Dendritic cell treated with granulocyte-macrophage colony-stimulating factor and Interleukin-4, amounts not matched to agents 40 ng/mL and 50 ng/mL, for 4 days (primary cell): ENCODE data around the gene MSH4.
"Not testable (repeated sequence)": the region's sequence is repeated elsewhere in the genome, so short reads cannot be mapped to it uniquely, and the experiment has no call there.

Source experiments
- H3K27ac Mint-ChIP-seq: one replicate; pipeline ENCODE4 v1.8.0; 2022; ENCODE audit warnings: mild to moderate bottlenecking, mixed read lengths
- H3K27me3 Mint-ChIP-seq: one replicate; pipeline ENCODE4 v1.8.0; 2022; ENCODE audit warnings: mild to moderate bottlenecking, mixed read lengths
- H3K36me3 Mint-ChIP-seq: one replicate; pipeline ENCODE4 v1.8.0; 2022; ENCODE audit warnings: low read depth, mixed read lengths
- H3K4me1 Mint-ChIP-seq: one replicate; pipeline ENCODE4 v1.8.0; 2022; ENCODE audit warnings: low read depth, mixed read lengths
- H3K4me3 Mint-ChIP-seq: one replicate; pipeline ENCODE4 v1.8.0; 2022; ENCODE audit warnings: mild to moderate bottlenecking, moderate library complexity, mixed read lengths
- H3K9me3 Mint-ChIP-seq: one replicate; pipeline ENCODE4 v1.8.0; 2022; ENCODE audit warnings: mixed read lengths
- intact Hi-C: fragments of 100-400 bp; cut with micrococcal nuclease; formaldehyde crosslinking; loops from one replicate; pipeline ENCODE4 v1.15.0; 2022

The MSH4 gene

DNA sequence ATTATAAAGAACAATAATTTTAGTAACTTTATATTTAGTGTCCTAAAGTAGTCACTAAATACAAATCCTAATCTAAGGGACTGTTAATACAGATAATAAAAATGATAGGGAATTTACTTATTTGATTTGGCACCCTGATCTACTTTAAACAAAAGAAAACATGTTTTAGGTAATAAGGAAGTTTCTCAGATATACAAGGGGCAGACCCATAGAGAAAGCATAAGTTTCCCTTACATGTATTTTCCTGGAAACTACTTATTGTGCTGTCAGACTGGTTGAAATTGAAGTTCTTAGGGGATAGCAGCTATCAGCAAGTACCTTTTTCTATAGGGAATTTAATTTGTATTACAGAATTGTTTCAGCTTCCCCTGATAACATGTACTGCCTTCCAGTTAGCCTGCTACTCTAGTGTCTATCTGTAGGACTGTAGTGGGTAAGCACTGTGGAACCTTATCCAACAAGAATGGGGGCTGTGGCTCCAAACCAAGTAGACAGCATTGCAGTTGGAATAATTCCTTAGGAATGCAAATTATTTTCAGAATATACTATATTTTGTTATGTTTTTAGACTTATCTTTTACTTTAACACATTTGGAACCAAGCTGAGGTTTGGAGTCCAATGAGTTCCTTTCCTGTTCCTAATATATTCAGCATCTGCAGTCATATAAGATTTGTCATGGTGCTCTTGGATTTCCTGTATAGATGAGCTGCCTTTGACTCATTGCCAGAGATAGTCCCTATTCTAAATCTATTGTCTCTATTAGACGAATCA, 14.7 kb downstream of the MSH4 start:
- no peak overlapping the region for H3K4me3 Mint-ChIP-seq
- no peaks in the 10 kb centered on the region for H3K9me3 Mint-ChIP-seq
- intact Hi-C loops: no loop called here
- H3K27me3 Mint-ChIP-seq: no peaks in the 10 kb centered on the region
- H3K4me1 Mint-ChIP-seq: no peaks in the 10 kb centered on the region
- H3K36me3 Mint-ChIP-seq: no peaks in the 10 kb centered on the region
- no peak overlapping the region for H3K27ac Mint-ChIP-seq

DNA sequence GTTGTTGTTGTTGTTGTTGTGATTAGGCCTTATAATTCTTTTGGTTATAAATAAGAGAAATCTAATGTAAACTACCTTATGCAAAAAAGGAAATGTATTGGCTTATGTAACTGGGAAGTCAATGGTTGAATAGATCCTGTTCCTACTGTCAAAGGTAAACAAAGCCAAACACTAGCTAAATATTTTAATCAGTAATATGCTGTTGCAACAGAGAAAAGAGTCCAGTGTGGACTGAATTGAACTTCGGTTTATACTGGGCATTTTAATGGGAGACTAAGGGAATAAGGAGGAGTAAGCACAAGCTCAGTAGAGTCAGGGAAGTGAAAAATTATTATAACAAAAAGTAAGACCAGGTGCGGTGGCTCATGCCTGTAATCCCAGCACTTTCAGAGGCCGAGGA, 15.4 kb downstream of the MSH4 start:
- no peak overlapping the region for H3K4me3 Mint-ChIP-seq
- H3K4me1 Mint-ChIP-seq: no peaks in the 10 kb centered on the region
- H3K36me3 Mint-ChIP-seq: no peaks in the 10 kb centered on the region
- H3K27ac Mint-ChIP-seq: no peak overlapping the region
- H3K9me3 Mint-ChIP-seq: no peaks in the 10 kb centered on the region
- intact Hi-C loops: no loop called here
- no peaks in the 10 kb centered on the region for H3K27me3 Mint-ChIP-seq

DNA sequence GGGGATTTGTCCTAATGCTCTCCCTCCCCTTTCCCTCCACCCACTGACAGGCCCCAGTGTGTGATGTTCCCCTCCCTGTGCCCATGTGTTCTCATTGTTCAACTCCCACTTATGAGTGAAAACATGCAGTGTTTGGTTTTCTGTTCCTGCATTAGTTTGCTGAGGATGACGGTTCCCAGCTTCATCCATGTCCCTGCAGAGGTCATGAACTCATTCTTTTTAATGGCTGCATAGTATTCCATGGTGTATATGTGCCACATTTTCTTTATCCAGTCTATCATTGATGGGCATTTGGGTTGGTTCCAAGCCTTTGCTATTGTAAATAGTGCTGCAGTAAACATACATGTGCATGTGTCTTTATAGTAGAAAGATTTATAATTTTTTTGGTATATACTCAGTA, 26.9 kb downstream of the MSH4 start:
- H3K27ac Mint-ChIP-seq, H3K4me3 Mint-ChIP-seq, H3K36me3 Mint-ChIP-seq, H3K4me1 Mint-ChIP-seq, intact Hi-C loops, H3K27me3 Mint-ChIP-seq: not testable (repeated sequence)
- H3K9me3 Mint-ChIP-seq: peaks cover 26% of the 10 kb centered on the region

DNA sequence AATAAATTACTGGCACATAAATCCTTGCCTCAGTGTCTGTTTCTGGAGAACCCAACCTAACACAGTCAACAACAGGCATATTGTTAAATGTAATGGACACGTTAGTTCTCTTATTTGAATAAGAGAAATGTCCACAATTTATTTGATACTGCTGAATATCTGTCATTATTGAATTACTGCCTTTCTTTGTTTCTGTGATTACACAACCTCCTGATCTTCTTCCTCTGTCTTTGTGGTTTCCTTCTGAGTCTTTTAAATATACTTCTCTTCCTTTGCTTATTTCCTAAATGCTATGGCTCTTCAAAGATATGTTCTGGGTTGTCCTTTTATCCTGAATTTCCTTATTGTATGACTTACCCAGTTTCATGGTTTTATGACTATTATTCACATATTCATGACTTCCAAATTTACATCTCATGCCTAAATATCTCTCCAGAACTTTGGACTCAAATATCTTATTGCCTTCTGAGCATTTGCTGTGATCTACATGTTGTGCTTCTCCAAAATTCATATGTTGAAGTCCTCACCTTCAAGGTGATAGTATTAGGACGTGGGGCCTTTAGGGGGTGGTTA, 39.9 kb downstream of the MSH4 start:
- H3K9me3 Mint-ChIP-seq: peaks cover 16% of the 10 kb centered on the region
- H3K27ac Mint-ChIP-seq: no peak overlapping the region
- no peak overlapping the region for H3K4me3 Mint-ChIP-seq
- no peaks in the 10 kb centered on the region for H3K27me3 Mint-ChIP-seq
- no peaks in the 10 kb centered on the region for H3K36me3 Mint-ChIP-seq
- peaks cover 27% of the 10 kb centered on the region for H3K4me1 Mint-ChIP-seq
- intact Hi-C loops: no loop called here

DNA sequence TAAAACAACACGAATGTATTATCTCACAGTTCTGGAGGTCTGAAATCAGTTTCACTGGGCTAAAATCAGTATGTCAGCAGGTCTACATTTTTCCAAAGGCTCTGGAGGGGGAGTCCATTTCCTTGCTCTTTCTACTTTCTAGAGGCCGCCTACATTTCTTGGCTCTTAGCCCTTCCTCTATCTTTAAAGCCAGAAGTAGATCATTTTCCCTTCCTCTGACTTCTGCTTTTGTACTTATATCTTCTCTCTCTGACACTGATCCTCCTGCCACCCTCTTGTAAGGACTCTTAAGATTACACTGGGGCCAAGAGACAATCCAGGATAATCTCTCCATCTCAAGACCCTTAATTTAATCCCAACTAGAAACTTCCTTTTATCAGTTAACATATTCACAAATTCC, 41.4 kb downstream of the MSH4 start:
- H3K4me3 Mint-ChIP-seq: no peak overlapping the region
- H3K4me1 Mint-ChIP-seq: peaks cover 27% of the 10 kb centered on the region
- intact Hi-C loops: no loop called here
- H3K36me3 Mint-ChIP-seq: no peaks in the 10 kb centered on the region
- no peak overlapping the region for H3K27ac Mint-ChIP-seq
- no peaks in the 10 kb centered on the region for H3K27me3 Mint-ChIP-seq
- H3K9me3 Mint-ChIP-seq: peaks cover 16% of the 10 kb centered on the region

DNA sequence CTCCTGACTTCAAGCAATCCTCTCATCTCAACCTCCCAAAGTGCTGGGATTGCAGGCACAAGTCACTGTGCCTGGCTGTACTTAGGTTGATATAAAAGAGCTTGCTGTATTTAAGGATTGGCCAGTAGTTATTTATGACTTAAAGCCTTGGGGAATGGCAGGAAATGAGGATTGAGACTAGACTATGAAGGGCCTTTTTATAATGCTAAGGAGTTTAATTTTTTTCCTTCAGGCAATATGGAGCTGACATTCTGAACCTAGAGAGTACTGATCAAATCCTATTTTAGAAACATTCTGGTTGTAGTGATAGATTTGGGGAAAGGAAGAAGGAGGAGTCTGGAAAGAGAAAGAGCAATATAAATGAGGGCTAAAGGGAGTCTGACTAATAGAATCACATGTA, 44.7 kb downstream of the MSH4 start:
- Mint-ChIP-seq H3K4me3 (no peak overlapping the region), H3K27ac (no peak overlapping the region), H3K9me3 (peaks cover 16% of the 10 kb centered on the region), H3K27me3 (no peaks in the 10 kb centered on the region), H3K4me1 (peaks cover 18% of the 10 kb centered on the region), H3K36me3 (no peaks in the 10 kb centered on the region)
- intact Hi-C loops: no loop called here

DNA sequence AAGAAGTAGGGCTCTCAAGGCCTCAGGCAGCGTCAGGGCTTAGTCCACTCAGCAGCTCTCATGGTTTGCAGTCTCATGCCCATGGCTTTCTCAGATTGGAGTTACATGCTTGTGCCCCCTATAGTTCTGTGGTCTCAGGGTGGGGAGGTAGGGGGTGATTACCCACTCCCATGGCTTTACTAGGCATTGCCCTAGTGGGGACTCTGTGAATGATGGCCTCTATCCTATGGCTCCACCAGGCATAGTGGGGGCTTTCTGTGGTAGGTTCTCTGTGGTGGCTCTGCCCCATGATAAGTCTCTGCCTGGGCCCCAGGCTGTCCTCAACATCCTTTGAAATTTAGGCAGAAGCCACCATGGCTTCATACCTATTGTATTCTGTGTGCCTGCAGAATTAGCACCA, 48.9 kb downstream of the MSH4 start:
- intact Hi-C loops: no loop called here
- Mint-ChIP-seq H3K36me3 (no peaks in the 10 kb centered on the region), H3K27ac (no peak overlapping the region), H3K4me1 (no peaks in the 10 kb centered on the region), H3K27me3 (no peaks in the 10 kb centered on the region), H3K4me3 (no peak overlapping the region), H3K9me3 (no peaks in the 10 kb centered on the region)

DNA sequence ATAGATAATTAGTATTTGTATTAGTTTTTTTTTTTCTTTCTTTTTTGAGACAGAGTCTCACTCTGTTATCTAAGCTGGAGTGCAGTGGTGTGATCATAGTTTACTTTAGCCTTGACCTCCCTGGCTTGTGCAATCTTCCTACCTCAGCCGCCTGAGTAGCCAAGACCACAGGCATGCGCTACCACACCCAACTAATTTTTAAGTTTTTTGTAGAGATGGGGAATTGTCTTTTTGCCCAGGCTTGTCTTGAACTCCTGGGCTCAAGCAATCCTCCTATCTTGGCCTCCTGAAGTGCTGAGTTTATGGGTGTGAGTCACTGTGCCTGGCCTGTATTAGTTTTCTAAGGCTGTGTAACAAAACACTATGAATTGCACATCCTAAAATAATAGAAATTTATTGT, 58.3 kb downstream of the MSH4 start:
- H3K4me1 Mint-ChIP-seq: no peaks in the 10 kb centered on the region
- no peaks in the 10 kb centered on the region for H3K9me3 Mint-ChIP-seq
- no peaks in the 10 kb centered on the region for H3K36me3 Mint-ChIP-seq
- no peak overlapping the region for H3K4me3 Mint-ChIP-seq
- intact Hi-C loops: no loop called here
- H3K27ac Mint-ChIP-seq: no peak overlapping the region
- H3K27me3 Mint-ChIP-seq: no peaks in the 10 kb centered on the region

DNA sequence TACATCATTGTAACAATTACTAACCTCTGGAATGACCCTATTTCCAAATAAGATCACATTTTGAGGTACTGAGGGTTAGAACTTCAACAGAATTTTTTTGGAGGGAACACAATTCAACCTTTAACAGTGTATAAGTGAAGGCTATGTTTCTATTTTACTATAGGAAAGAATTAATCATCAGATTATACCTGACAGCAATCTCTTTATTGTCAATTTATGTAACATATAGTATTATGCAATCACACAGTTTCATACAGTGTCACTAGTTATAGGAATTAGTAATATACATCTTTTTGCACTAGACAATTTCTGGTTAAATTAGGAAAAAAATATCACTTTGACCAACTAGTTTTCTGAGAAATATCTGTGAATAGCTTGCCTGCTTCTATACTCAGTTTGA, 59.1 kb downstream of the MSH4 start:
- H3K36me3 Mint-ChIP-seq: no peaks in the 10 kb centered on the region
- no peaks in the 10 kb centered on the region for H3K4me1 Mint-ChIP-seq
- no peaks in the 10 kb centered on the region for H3K9me3 Mint-ChIP-seq
- no peak overlapping the region for H3K27ac Mint-ChIP-seq
- intact Hi-C loops: no loop called here
- no peak overlapping the region for H3K4me3 Mint-ChIP-seq
- no peaks in the 10 kb centered on the region for H3K27me3 Mint-ChIP-seq

DNA sequence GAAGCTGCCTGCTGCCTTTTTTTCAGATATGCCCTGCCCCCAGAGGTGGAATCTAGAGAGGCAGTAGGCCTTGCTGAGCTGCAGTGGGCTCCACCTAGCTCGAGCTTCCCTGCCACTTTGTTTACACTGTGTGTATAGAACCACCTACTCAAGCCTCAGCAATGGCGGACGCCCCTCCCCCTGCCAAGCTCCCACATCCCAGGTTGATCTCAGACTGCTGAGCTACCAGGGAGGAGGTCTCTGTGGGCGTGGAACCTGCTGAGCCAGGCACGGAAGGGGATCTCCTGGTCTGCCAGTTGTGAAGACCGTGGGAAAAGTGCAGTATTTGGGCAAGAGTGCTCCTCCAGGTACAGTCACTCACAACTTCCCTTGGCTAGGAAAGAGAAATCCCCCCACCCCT, 65.1 kb downstream of the MSH4 start:
- Mint-ChIP-seq H3K36me3 (no peaks in the 10 kb centered on the region), H3K4me3 (no peak overlapping the region), H3K4me1 (no peaks in the 10 kb centered on the region), H3K27ac (no peak overlapping the region), H3K27me3 (no peaks in the 10 kb centered on the region), H3K9me3 (no peaks in the 10 kb centered on the region)
- intact Hi-C loops: no loop called here

DNA sequence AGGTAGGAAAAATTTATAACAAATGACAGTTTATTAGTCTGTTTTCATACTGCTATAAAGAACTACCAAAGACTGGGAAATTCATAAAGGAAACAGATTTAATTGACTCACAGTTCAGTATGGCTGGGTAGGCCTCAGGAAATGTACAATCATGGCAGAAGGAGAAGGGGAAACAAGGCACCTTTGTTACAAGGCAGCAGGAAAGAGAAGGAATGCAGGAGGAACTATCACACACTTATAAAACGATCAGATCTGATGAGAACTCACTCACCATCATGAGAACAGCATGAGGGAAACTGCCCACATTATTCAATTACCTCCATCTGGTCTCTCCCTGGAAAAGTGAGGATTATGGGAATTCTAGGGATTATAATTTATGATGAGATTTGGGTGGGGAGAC, 74.3 kb downstream of the MSH4 start:
- intact Hi-C loops: no loop called here
- Mint-ChIP-seq H3K4me1 (no peaks in the 10 kb centered on the region), H3K4me3 (no peak overlapping the region), H3K9me3 (peaks cover 18% of the 10 kb centered on the region), H3K27me3 (no peaks in the 10 kb centered on the region), H3K36me3 (no peaks in the 10 kb centered on the region), H3K27ac (no peak overlapping the region)

DNA sequence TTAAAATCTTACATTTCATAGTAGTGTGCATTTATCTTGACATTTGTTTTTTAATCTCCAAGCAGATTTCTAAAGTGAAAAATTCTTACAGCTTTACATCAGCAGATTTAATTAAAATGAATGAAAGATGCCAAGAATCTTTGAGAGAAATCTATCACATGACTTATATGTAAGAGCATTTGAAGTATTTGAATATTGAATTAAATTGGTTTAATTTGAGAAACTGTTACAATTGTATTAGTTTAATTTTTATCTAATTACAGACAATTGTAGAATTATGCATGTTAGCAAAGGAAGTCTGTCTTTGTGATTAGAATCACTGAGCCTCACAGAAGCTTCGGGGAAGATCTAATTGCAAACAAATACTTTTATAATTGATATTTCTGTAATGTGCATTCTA, 83.3 kb downstream of the MSH4 start:
- Mint-ChIP-seq H3K4me3 (no peak overlapping the region), H3K4me1 (no peaks in the 10 kb centered on the region), H3K9me3 (no peaks in the 10 kb centered on the region), H3K27ac (no peak overlapping the region), H3K36me3 (no peaks in the 10 kb centered on the region), H3K27me3 (no peaks in the 10 kb centered on the region)
- intact Hi-C loops: no loop called here

DNA sequence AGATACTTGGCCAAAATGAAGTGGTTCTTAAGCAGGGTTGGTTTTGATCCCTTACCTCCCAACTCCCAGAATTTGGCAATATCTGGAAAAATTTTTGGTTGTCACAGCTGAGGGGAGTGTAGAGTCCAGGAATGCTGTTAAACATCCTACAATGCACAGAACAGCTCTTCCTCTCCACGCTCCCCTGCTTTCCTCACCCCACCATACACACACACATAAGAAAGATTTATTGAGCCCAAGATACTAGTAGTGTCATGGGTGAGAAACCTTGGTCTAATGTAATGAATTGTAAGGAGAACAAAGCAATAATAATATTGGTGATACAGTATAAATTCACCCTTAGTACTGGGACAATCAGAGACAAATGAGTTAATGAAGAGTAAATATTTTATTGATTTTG, 87.8 kb downstream of the MSH4 start:
- no peaks in the 10 kb centered on the region for H3K4me1 Mint-ChIP-seq
- no peaks in the 10 kb centered on the region for H3K27me3 Mint-ChIP-seq
- no peak overlapping the region for H3K4me3 Mint-ChIP-seq
- H3K36me3 Mint-ChIP-seq: no peaks in the 10 kb centered on the region
- no peak overlapping the region for H3K27ac Mint-ChIP-seq
- intact Hi-C loops: no loop called here
- H3K9me3 Mint-ChIP-seq: no peaks in the 10 kb centered on the region

DNA sequence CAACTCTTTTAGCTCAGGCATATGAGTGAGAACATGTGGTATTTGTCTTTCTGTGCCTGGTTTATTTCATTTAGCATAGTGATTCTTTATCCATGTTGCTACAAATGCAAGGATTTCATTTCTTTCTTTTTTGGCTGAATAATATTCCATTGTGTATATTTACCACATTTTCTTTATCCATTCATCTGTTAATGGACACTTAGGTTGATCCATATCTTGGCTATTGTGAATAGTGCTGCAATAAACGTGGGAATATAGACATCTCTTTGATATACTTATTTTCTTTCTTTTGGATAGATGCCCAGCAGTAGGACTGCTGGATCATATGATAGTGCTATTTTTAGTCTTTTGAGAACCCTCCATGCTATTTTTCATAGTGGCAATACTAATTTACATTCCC, 104.7 kb downstream of the MSH4 start:
- Mint-ChIP-seq H3K4me3 (no peak overlapping the region), H3K9me3 (no peaks in the 10 kb centered on the region), H3K27me3 (peaks cover 1% of the 10 kb centered on the region), H3K36me3 (no peaks in the 10 kb centered on the region), H3K4me1 (no peaks in the 10 kb centered on the region), H3K27ac (no peak overlapping the region)
- intact Hi-C loops: no loop called here

DNA sequence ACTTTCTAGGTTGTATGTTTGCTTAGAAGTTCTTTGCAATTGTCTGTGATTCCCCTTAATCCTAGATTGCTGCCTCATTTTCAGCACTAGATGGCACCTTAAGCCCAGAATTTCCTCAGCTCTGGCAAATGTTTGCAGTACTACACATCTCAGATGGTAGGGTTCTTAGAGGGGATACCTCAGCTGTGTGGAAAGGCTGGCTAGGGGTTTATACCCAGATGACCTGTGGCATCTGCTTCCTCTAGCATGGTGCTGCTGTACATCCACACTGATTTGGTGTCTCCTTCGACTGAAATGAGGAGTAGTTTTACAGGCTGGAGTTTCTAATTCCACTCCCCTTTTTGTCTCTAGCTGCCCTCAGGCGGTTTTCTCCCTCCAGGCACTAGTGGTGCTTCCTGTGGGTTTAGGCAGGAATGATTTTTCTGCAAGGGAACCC, 112.1 kb downstream of the MSH4 start:
- Mint-ChIP-seq H3K4me3 (no peak overlapping the region), H3K27ac (no peak overlapping the region), H3K36me3 (no peaks in the 10 kb centered on the region), H3K4me1 (no peaks in the 10 kb centered on the region), H3K27me3 (no peaks in the 10 kb centered on the region), H3K9me3 (peaks cover 15% of the 10 kb centered on the region)
- intact Hi-C loops: no loop called here
